ENCODE data around the gene TAF15. TPM values are rescaled to one million over a fixed set of nuclear protein-coding genes. Genes with fewer than 3 reads are reported as not detected.
A peak's percentile ranks its signal among the peaks of the same experiment; 100 is the strongest.

TAF15 gene
- total and polyA plus RNA-seq, 2 of the 4 experiments (the other 2 are of a cell fraction), result 46.8 to 98.0 TPM

- Histone ChIP-seq H3K23ac (ENCODE audit: low read depth, low read length) (no peak overlapping the region), H2AFZ (replicated peaks; ENCODE audit: low read length, poor library complexity) (no peak overlapping the region), H3K4me2 (ENCODE audit: low read depth, low read length) (no peak overlapping the region), H3K14ac (replicated peaks; ENCODE audit: low read depth, low read length) (no peak overlapping the region), H4K5ac (ENCODE audit: low read depth, low read length) (no peak overlapping the region), H3K27ac (ENCODE audit: insufficient read depth, low read length) (no peak overlapping the region), H3K79me1 (ENCODE audit: low read depth in 1 of 2, low read length in 2 of 2) (peaks cover 0 to 8% of the 10 kb centered on the region in 2 experiments; a peak in 2 of 4 replicates), H3K4me1 (ENCODE audit: control insufficient read depth, insufficient read depth, low read length) (peaks cover 10% of the 10 kb centered on the region), H2AK5ac (ENCODE audit: low read depth, low read length) (no peak overlapping the region), H2BK5ac (ENCODE audit: low read depth, low read length, poor library complexity, severe bottlenecking) (no peak overlapping the region), H2BK15ac (ENCODE audit: low read depth, low read length) (no peak overlapping the region), H3K4ac (ENCODE audit: low read depth, low read length) (no peak overlapping the region), H3K56ac (ENCODE audit: extremely low read depth, insufficient read depth, low read length) (no peak overlapping the region), H4K20me1 (ENCODE audit: insufficient read depth, low read length) (peaks cover under 1% of the 10 kb centered on the region; the same call in 1 of the 2 replicates), H2BK120ac (ENCODE audit: low read depth, low read length) (no peak overlapping the region), H3K9ac (ENCODE audit: low read depth, low read length) (no peak overlapping the region), H3K9me1 (ENCODE audit: insufficient read depth, low read length) (peaks cover 12% of the 10 kb centered on the region), H4K8ac (ENCODE audit: low read depth in 2 of 2, low read length in 2 of 2) (no peak overlapping the region), H3K36me3 (ENCODE audit: control insufficient read depth, insufficient read depth, low read length) (no peaks in the 10 kb centered on the region), H3K27me3 (ENCODE audit: control insufficient read depth, insufficient read depth, low read length) (peaks cover 5% of the 10 kb centered on the region), H4K91ac (ENCODE audit: insufficient read depth, low read depth, low read length) (no peak overlapping the region), H2AK9ac (replicated peaks; ENCODE audit: low read depth, low read length, poor library complexity) (no peak overlapping the region), H3K18ac (ENCODE audit: low read depth, low read length) (no peak overlapping the region), H2BK20ac (ENCODE audit: low read depth, low read length) (no peak overlapping the region), H3K4me3 (ENCODE audit: insufficient read depth, low read depth, low read length) (no peak overlapping the region), H3K9me3 (ENCODE audit: control insufficient read depth, insufficient read depth, low read length) (no peaks in the 10 kb centered on the region)
- intact Hi-C loops (cut with micrococcal nuclease) (loop anchor here (1.0 kb wide), 1 partner anchor 40 kb away; no protein-coding TSS in a partner anchor), dilution Hi-C loops (cut with HindIII; ENCODE audit: low sequenced_read_pairs, unreplicated experiment) (no loop called here), in situ Hi-C loops (cut with MboI; ENCODE audit: low sequenced_read_pairs) (loop anchor here (5.0 kb wide), 1 partner anchor 42 kb away; the partner anchor contains the start of gene C17orf50)
- ChIA-PET POLR2A (ENCODE audit: unreplicated experiment) (no interaction called here), CTCF (interaction anchor here (0.6 to 2.0 kb wide), 8 partner anchors 9 to 190 kb away, joined by 3 to 34 read pairs (median 3); partner anchors contain the start of gene MMP28)
- no TSS peak for BruUV-seq (replicated peaks)
- no CpG with 5 or more reads among the region's 1 CpG for WGBS, 2 experiments (ENCODE audit: extremely low coverage in 2 of 2, insufficient read length in 1 of 2)
- ATAC-seq (ENCODE audit: low read depth), result peak; percentile 60
- DNase-seq, result peak; percentile 92
- TF ChIP-seq BHLHE40 (IDR thresholded peaks at IDR 0.05; ENCODE audit: low read depth, low read length) (no peak), ELK1 (IDR thresholded peaks at IDR 0.05; ENCODE audit: borderline replicate concordance, low read depth, low read length) (no peak), FOS (IDR thresholded peaks at IDR 0.05; ENCODE audit: low read depth, low read length) (no peak), MXI1 (IDR thresholded peaks at IDR 0.05; ENCODE audit: borderline replicate concordance, low read depth, low read length) (no peak), CEBPB (IDR thresholded peaks at IDR 0.05; ENCODE audit: low read depth, low read length) (0 out of 2 replicates have a peak, but pooled peaks have one; percentile 11), NFE2L2 (IDR thresholded peaks at IDR 0.05; ENCODE audit: low read depth, low read length) (no peak), MAFK (IDR thresholded peaks at IDR 0.05; ENCODE audit: low read depth, low read length) (no peak), RCOR1 (IDR thresholded peaks at IDR 0.05; ENCODE audit: insufficient replicate concordance, low read length) (peak; percentile 60), USF2 (IDR thresholded peaks at IDR 0.05; ENCODE audit: low read depth, low read length) (no peak), CTCF (conservative IDR thresholded peaks at IDR 0.05; ENCODE audit: low read depth, low read length) (peak; percentile 100; the same call in 1 of the 2 replicates), MAZ (IDR thresholded peaks at IDR 0.05; ENCODE audit: borderline replicate concordance, low read depth, low read length) (0 out of 2 replicates have a peak, but pooled peaks have one; percentile 31), RAD21 (IDR thresholded peaks at IDR 0.05; ENCODE audit: low read length) (peak; percentile 99), CHD1 (IDR thresholded peaks at IDR 0.05; ENCODE audit: low read depth, low read length) (no peak; the same call in 1 of the 2 replicates), SMC3 (IDR thresholded peaks at IDR 0.05; ENCODE audit: low read depth, low read length) (peak; percentile 96), RFX5 (IDR thresholded peaks at IDR 0.05; ENCODE audit: low read depth, low read length) (no peak)
Measured at GRCh38 chr17:35804658-35805192, 4.6 kb upstream of the TAF15 start.

Measured in IMR-90 (cell line).